MM.1S (cell line): Measurements from ENCODE around the gene CIZ1.

Experiments used
- EZH2phosphoT487 ChIP-seq: fragments of 300-600 bp; sonication (generic); IDR thresholded peaks from 2 replicates; pipeline ENCODE4 v1.6.1; 2018; ENCODE audit warnings: antibody characterized with exemption, low read length
- TF ChIP-seq, protein P1 (sequence below): fragments of 300-600 bp; sonication (generic); IDR thresholded peaks from 2 replicates; pipeline ENCODE4 v1.5.1; 2016; ENCODE audit warnings: antibody characterized with exemption, low read length, mixed read lengths

DNA sequence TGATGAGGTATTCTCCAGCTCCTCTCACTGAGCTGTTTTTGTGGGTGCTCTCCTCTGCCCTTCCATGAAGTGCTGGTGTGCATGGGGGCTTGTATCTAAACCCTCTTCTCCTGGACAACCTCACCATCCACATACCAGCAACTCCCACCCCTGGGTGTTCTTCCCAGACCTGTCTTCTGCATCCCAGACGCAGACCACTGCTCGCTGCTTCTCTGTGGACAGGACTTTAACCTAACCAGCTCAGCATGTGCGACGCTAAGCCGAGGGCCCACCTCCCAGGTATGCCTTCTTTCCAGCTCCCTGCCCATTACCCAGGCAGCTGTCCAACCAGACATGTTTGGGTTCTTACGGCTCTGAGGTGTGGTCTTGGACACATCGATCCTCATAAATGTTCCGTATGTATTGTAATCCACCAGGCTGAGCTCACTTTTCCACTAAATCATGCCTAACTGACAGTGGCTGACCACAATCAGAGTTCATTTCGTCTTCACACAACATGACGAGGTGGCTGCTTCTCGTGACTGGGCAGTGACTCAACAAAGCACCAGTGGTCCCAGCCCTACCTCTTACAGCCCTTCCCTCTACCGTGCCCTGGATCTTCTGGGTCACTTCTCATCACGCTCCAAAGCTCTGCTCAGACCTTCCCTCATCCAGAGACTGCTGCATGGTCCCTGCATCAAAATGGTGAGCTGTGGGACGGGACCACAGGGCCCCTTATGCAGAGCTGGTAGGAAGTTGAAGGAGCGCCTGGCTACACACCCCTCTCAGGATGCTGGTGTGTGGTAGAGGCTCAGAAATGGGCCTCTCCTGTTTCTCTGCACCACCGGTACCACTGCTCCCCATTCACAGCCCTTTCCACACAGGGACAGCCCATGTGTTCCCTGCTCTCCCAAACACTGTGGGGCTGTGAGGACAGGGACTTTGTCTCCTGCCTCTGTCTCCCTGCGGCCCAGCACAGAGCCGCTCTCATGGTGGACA is 54.3 kb downstream of the CIZ1 start:
- TF ChIP-seq, protein P1, sequence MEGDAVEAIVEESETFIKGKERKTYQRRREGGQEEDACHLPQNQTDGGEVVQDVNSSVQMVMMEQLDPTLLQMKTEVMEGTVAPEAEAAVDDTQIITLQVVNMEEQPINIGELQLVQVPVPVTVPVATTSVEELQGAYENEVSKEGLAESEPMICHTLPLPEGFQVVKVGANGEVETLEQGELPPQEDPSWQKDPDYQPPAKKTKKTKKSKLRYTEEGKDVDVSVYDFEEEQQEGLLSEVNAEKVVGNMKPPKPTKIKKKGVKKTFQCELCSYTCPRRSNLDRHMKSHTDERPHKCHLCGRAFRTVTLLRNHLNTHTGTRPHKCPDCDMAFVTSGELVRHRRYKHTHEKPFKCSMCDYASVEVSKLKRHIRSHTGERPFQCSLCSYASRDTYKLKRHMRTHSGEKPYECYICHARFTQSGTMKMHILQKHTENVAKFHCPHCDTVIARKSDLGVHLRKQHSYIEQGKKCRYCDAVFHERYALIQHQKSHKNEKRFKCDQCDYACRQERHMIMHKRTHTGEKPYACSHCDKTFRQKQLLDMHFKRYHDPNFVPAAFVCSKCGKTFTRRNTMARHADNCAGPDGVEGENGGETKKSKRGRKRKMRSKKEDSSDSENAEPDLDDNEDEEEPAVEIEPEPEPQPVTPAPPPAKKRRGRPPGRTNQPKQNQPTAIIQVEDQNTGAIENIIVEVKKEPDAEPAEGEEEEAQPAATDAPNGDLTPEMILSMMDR = no peak
- no peak for TF ChIP-seq EZH2phosphoT487
